Midbrain (tissue), 1 donor: ENCODE measurements around the gene TRPC6.

ENCODE experiments used
- DNase-seq: peaks from one replicate; lab custom pipeline; 2025; lab: John Stamatoyannopoulos, UW

The TRPC6 gene

GRCh38 chr11:101583251-101584128, at the start of gene TRPC6:
Gene TRPC6 (minus strand): TSS chr11:101584007. CDS start chr11:101583503, 504 bp downstream.
- DNase-seq: no peak

DNA sequence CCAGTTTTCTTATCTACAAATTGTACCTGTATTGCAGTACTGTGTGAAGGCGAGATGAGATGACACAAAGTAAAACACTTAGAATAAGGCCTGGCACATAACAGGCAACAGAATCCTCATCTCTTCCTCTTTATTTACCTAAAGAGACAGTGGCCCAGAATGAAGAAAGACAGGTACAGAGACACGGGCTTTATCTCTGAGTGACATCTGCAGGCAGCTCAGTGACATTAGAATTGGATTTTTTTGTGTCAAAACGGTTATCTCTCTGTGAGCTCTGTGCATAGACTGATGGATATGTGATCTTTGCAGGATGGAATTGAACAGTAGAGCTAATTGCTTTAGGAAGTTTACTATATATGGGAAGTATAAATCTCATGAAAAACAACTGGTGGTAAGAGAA, 36.2 kb upstream of the TRPC6 start:
- DNase-seq: no peak

DNA sequence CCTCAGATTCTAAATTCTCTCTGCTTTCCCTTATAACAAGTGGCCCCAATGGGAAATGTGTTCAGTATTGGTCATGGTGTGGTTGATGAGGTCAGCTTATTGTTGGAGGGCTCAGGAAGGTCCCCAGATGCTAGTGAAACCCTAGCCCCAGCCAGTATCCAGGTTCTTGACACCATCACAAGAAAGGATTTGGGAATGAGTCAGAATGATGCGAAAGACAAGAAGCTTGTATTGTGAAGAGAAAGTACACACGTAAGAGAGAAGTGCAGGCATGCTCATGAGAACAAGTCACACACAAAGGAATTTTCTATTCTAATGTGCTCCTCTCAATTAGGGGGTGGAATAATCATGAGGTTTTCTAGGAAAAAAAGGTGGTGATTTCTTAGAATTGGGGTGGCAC, 34.9 kb upstream of the TRPC6 start:
- DNase-seq: no peak

- no peak for DNase-seq
Observed at GRCh38 chr11:101617735-101618332, 34.0 kb upstream of the TRPC6 start.

DNA sequence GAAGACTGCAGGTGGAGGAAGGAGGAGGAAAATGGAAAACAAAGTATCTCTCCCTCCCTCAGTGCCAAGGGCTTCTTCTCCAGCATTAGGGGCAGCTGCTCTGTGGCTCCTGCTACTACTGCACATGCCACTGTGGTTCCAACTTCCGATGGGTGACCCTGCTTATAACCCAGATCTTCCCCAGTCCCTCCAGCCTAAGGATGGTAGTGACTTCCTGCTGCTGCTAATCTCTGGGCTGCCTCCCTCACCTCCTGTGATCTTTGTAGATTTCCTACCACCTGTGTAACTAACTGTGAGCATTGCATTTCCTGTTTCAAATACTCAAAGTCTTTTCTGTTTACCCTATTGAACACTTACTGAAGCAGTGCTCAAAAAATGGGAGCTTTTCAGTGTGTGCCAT, 28.7 kb upstream of the TRPC6 start:
- DNase-seq: no peak

GRCh38 chr11:101600924-101601323, 17.1 kb upstream of the TRPC6 start:
- DNase-seq: no peak

DNA sequence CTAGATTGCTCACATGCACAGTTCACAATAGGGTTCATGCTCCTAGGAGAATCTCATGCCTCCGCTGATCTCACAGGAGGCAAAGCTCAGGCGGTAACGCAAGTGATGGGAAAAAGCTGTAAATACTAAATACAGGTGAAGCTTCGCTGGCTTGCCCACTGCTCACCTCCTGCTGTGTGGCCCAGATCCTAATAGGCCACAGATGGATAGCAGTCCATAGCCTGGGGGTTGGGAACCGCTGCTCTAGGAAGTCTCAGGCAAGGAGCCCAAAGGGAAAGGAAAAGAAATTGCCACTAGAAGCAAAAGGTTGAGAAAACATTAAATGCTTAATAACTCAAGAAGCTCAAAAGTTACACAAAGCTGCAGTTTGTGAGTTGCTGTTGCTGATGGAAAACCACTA, 3.2 kb upstream of the TRPC6 start:
- DNase-seq: no peak

GRCh38 chr11:101584655-101585054, 848 bp upstream of the TRPC6 start:
- DNase-seq: no peak

DNA sequence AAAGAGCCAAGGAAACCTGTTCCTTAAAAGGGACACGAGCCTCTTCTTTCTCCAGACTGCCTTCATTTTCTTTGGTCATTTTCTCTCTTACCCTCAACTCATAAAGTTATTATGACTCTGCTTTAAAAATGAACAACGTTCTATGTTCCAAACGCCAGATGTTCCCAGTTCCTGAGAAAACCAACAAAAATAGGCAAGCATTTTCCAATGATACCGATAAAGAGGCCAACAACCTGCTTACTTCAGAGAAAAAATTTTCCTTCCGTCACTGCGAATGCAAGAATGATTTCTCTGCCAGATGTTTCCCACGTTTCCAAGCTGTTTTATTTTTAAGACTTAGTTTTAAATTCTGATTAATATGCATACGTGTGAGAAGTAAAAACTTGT, 315 bp upstream of the TRPC6 start:
- DNase-seq: no peak

GRCh38 chr11:101582989-101583250, 887 bp downstream of the TRPC6 start:
- DNase-seq: no peak

GRCh38 chr11:101582236-101582988, 1.4 kb downstream of the TRPC6 start:
- DNase-seq: no peak

DNA sequence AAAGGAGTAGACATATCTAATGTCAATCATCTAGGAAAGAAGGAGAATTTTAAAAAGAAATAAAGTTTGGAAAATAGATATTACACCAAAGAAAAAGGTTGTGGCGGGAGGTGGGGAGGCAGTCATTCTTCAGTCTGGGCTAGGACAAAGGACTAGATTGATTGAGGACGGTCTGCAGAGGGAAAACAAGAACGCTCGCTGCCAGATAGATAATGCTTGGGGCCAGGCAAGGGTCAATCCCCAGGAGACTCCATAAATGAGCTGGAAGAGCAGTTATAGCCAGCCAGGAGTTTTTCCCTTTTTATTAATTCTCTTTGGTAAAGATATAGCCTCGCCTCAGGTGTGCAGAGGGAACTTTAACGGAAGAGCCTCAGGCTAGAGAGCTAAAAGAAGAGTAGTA, 6.3 kb downstream of the TRPC6 start:
- no peak for DNase-seq

- DNase-seq: no peak
Observed at GRCh38 chr11:101576456-101576855, 7.4 kb downstream of the TRPC6 start.

GRCh38 chr11:101574886-101575285, 8.9 kb downstream of the TRPC6 start:
- DNase-seq: no peak

GRCh38 chr11:101567071-101567470, 16.7 kb downstream of the TRPC6 start:
- DNase-seq: no peak

GRCh38 chr11:101566626-101567025, 17.2 kb downstream of the TRPC6 start:
- no peak for DNase-seq

DNA sequence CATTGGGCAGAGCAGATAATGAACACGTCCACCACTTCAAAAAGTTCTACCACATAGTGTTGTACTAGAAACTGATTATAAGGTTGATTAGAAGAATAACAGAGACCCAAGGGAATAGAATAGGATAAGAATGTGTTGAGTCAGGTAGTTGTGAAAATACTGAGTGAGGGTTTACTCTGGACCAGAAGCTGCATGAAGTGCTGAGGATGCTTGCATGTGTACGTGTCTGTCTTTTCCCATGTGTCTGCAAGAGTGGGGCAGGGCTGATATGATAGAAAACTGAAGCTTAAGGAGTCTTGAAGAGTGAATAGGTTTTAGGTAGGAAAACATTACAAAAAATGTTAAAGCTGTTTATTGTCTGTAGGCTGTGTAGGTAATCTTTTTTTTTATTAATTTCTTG, 20.6 kb downstream of the TRPC6 start:
- no peak for DNase-seq

DNA sequence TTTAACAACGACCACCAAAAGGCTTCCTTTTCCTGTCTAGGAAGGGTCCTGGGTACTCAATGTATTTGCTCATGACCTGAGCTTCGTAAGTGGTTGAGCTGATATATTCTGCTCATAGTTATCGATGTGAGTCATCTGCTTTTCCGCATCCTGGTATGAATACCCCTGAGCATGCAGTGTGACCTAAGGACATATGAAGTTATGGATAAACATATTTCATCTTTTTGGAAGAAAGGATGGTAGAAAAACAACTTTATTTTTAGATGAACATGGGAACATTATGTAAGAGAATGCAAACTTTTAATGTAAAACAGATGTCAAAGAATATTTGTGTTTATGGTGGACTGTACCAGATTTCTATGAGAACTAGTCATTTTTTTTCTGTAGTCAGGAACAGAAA, 28.4 kb downstream of the TRPC6 start:
- DNase-seq: no peak

- DNase-seq: no peak
Observed at GRCh38 chr11:101553891-101554292, 29.9 kb downstream of the TRPC6 start.

- no peak for DNase-seq
Observed at GRCh38 chr11:101552888-101553287, 30.9 kb downstream of the TRPC6 start.

- no peak for DNase-seq
Observed at GRCh38 chr11:101528541-101528940, 55.3 kb downstream of the TRPC6 start.

GRCh38 chr11:101523634-101524260, 60.1 kb downstream of the TRPC6 start:
- DNase-seq: no peak

DNA sequence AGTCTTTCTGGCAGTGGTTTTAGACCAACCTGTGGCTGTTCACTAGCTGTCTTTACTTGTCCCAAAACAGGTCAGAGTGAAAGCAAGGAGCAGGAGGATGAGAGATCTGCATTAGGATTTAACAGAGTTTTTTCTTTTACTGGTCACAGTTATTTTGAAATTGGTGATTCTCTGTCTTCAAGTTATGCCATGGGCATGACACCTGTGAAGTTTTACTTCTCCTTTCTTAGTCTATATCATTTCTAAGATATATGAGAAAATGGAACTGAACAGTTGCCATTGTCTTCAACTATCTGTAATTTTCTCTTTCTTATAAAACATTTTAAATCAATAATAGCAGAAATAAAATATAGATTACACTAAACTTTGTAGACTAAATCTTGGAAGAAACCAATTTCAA, 60.6 kb downstream of the TRPC6 start:
- no peak for DNase-seq
